Activated T-helper 1 cell treated with Interleukin-2 at 50 U/mL for 16 hours (primary cell): ENCODE data around the gene TM2D1.
"Not testable (repeated sequence)": the region's sequence is repeated elsewhere in the genome, so short reads cannot be mapped to it uniquely, and the experiment has no call there.

Experiments used
- DNase-seq: peaks from one replicate; pipeline ENCODE4 v3.0.0-alpha.2; 2020; ENCODE audit warnings: low read depth

TM2D1 gene

GRCh38 chr1:61724813-61725694, at the start of gene TM2D1:
TM2D1 (minus strand) TSS chr1:61725141; CDS start chr1:61725120, 21 bp downstream.
- DNase-seq, result peak; percentile 81

- DNase-seq, result no peak
Measured at GRCh38 chr1:61770131-61770530, 45.2 kb upstream of the TM2D1 start.

- no peak for DNase-seq
Measured at GRCh38 chr1:61757950-61758349, 33.0 kb upstream of the TM2D1 start.

GRCh38 chr1:61756773-61757172, 31.8 kb upstream of the TM2D1 start:
- DNase-seq, result no peak

GRCh38 chr1:61754545-61754944, 29.6 kb upstream of the TM2D1 start:
- no peak for DNase-seq

GRCh38 chr1:61753998-61754508, 29.1 kb upstream of the TM2D1 start:
- no peak for DNase-seq

- DNase-seq, result no peak
Measured at GRCh38 chr1:61752921-61753389, 28.0 kb upstream of the TM2D1 start.

- DNase-seq, result no peak
Measured at GRCh38 chr1:61749574-61749973, 24.6 kb upstream of the TM2D1 start.

- DNase-seq, result no peak
Measured at GRCh38 chr1:61748566-61748965, 23.6 kb upstream of the TM2D1 start.

- DNase-seq, result no peak
Measured at GRCh38 chr1:61746813-61747212, 21.9 kb upstream of the TM2D1 start.

- no peak for DNase-seq
Measured at GRCh38 chr1:61743716-61744580, 19.0 kb upstream of the TM2D1 start.

GRCh38 chr1:61743431-61743705, 18.4 kb upstream of the TM2D1 start:
- no peak for DNase-seq

GRCh38 chr1:61742620-61743430, 17.9 kb upstream of the TM2D1 start:
- DNase-seq, result no peak

- DNase-seq, result peak; percentile 66
Measured at GRCh38 chr1:61741711-61742619, 17.0 kb upstream of the TM2D1 start, which contains the start of gene PATJ. PATJ (plus strand) TSS chr1:61742480; CDS start chr1:61762893, 20,413 bp downstream.

- DNase-seq, result no peak
Measured at GRCh38 chr1:61740751-61741700, 16.1 kb upstream of the TM2D1 start.

- no peak for DNase-seq
Measured at GRCh38 chr1:61732726-61733125, 7.8 kb upstream of the TM2D1 start.

- not testable (repeated sequence) for DNase-seq
Measured at GRCh38 chr1:61730679-61731078, 5.7 kb upstream of the TM2D1 start.

- DNase-seq, result no peak
Measured at GRCh38 chr1:61727544-61727943, 2.6 kb upstream of the TM2D1 start.

- DNase-seq, result no peak
Measured at GRCh38 chr1:61724506-61724812, 482 bp downstream of the TM2D1 start.
